ENCODE measurements around the gene HRAS. TPM values are rescaled to one million over a fixed set of nuclear protein-coding genes. Genes with fewer than 3 reads are reported as not detected.

The HRAS gene
- polyA plus RNA-seq, 3 donors, result 10.1 to 32.9 (median 10.3) TPM

- Mint-ChIP-seq H3K9me3 (no peaks in the 10 kb centered on the region), H3K4me3 (no peak overlapping the region), H3K36me3 (peaks cover 25 to 49% of the 10 kb centered on the region in 2 donors), H3K27me3 (ENCODE audit: low read depth in 3 of 3) (peaks cover 0 to 2% (median 0%) of the 10 kb centered on the region in 3 donors), H3K27ac (peak overlapping the region in 2 of 7 donors; percentile 21 to 50), H3K4me1 (no peaks in the 10 kb centered on the region)
- no peak overlapping the region for H3K4me3 ChIP-seq (replicated peaks in 1 of 3; ENCODE audit: low read depth in 2 of 3, low read length in 3 of 3)
- H3K4me1 ChIP-seq (ENCODE audit: control insufficient read depth in 1 of 2, insufficient read depth in 2 of 2, low read length in 2 of 2), result no peaks in the 10 kb centered on the region
- no peak for TF ChIP-seq CTCF (IDR thresholded peaks at IDR 0.05)
- no peaks in the 10 kb centered on the region for H3K9me3 ChIP-seq (replicated peaks in 1 of 2; ENCODE audit: control insufficient read depth in 1 of 2, insufficient read depth in 1 of 2, low read length in 2 of 2)
- H3K36me3 ChIP-seq (replicated peaks in 1 of 2; ENCODE audit: control insufficient read depth in 1 of 2, insufficient read depth in 2 of 2, low read length in 2 of 2), result peaks cover 35 to 39% of the 10 kb centered on the region in 2 donors
- no peak for DNase-seq
- no peak overlapping the region for H3K27ac ChIP-seq (ENCODE audit: low read depth in 1 of 2, low read length in 2 of 2)
- no peak overlapping the region for H2AFZ ChIP-seq (ENCODE audit: insufficient read depth, low read depth, low read length, poor library complexity, severe bottlenecking)
- intact Hi-C loops (cut with micrococcal nuclease), result no loop called here
- peaks cover 1% of the 10 kb centered on the region for H3K79me2 ChIP-seq (ENCODE audit: insufficient read depth, low read length)
- H3K4me2 ChIP-seq (replicated peaks; ENCODE audit: extremely low read depth, low read length, poor library complexity, severe bottlenecking), result no peak overlapping the region
- H3K27me3 ChIP-seq (ENCODE audit: control insufficient read depth in 2 of 2, insufficient read depth in 2 of 2, low read length in 2 of 2), result no peaks in the 10 kb centered on the region
- H3K9ac ChIP-seq (ENCODE audit: insufficient read depth, low read length, poor library complexity, severe bottlenecking), result no peak overlapping the region
- 89% methylated on average over 15 of the region's 15 CpGs for WGBS (ENCODE audit: insufficient coverage)
- peaks cover 33% of the 10 kb centered on the region for H4K20me1 ChIP-seq (ENCODE audit: insufficient read depth, low read length)
Measured at GRCh38 chr11:490930-491260, 44.5 kb downstream of the HRAS start.

GRCh38 chr11:490186-490929, 45.0 kb downstream of the HRAS start:
- no peak for TF ChIP-seq CTCF (IDR thresholded peaks at IDR 0.05)
- H4K20me1 ChIP-seq (ENCODE audit: insufficient read depth, low read length), result peaks cover 27% of the 10 kb centered on the region
- Mint-ChIP-seq H3K27me3 (ENCODE audit: low read depth in 3 of 3) (peaks cover 0 to 2% (median 0%) of the 10 kb centered on the region in 3 donors), H3K4me1 (no peaks in the 10 kb centered on the region), H3K4me3 (no peak overlapping the region), H3K27ac (peak overlapping the region in 2 of 7 donors; percentile 21 to 54), H3K36me3 (peaks cover 22 to 43% of the 10 kb centered on the region in 2 donors), H3K9me3 (no peaks in the 10 kb centered on the region)
- no peak overlapping the region for H3K4me3 ChIP-seq (replicated peaks in 1 of 3; ENCODE audit: low read depth in 2 of 3, low read length in 3 of 3)
- intact Hi-C loops (cut with micrococcal nuclease), result no loop called here
- 94% methylated on average over 35 of the region's 38 CpGs for WGBS (ENCODE audit: insufficient coverage)
- no peaks in the 10 kb centered on the region for H3K27me3 ChIP-seq (ENCODE audit: control insufficient read depth in 2 of 2, insufficient read depth in 2 of 2, low read length in 2 of 2)
- H3K4me1 ChIP-seq (ENCODE audit: control insufficient read depth in 1 of 2, insufficient read depth in 2 of 2, low read length in 2 of 2), result no peaks in the 10 kb centered on the region
- no peak overlapping the region for H3K27ac ChIP-seq (ENCODE audit: low read depth in 1 of 2, low read length in 2 of 2)
- H3K79me2 ChIP-seq (ENCODE audit: insufficient read depth, low read length), result no peaks in the 10 kb centered on the region
- H2AFZ ChIP-seq (ENCODE audit: insufficient read depth, low read depth, low read length, poor library complexity, severe bottlenecking), result no peak overlapping the region
- DNase-seq, result no peak
- H3K4me2 ChIP-seq (replicated peaks; ENCODE audit: extremely low read depth, low read length, poor library complexity, severe bottlenecking), result no peak overlapping the region
- peaks cover 0 to 1% of the 10 kb centered on the region in 2 donors for H3K9me3 ChIP-seq (replicated peaks in 1 of 2; ENCODE audit: control insufficient read depth in 1 of 2, insufficient read depth in 1 of 2, low read length in 2 of 2)
- peaks cover 30 to 34% of the 10 kb centered on the region in 2 donors for H3K36me3 ChIP-seq (replicated peaks in 1 of 2; ENCODE audit: control insufficient read depth in 1 of 2, insufficient read depth in 2 of 2, low read length in 2 of 2)
- no peak overlapping the region for H3K9ac ChIP-seq (ENCODE audit: insufficient read depth, low read length, poor library complexity, severe bottlenecking)

All from CD14-positive monocyte (primary cell).